Activated B cell treated with CpG ODN at 0.5 μM for 24 hours (primary cell): Measurements from ENCODE around the gene GMPR2. TPM values are rescaled to one million over a fixed set of nuclear protein-coding genes. Genes with fewer than 3 reads are reported as not detected.

Experiments used
- ATAC-seq: fragments of 200-7000 bp; cut with Tn5 transposase; one replicate; pipeline ENCODE4 v1.10.0; 2021; ENCODE audit warnings: low read depth, mild to moderate bottlenecking, moderate library complexity
- CTCF ChIA-PET: fragments of 350-600 bp; sonication (Branson Sonifier 250); formaldehyde crosslinking; loops from one replicate; lab custom pipeline; 2021; ENCODE audit warnings: antibody characterized with exemption; lab: Charles Lee
- POLR2A ChIA-PET: fragments of 350-600 bp; sonication (Branson Sonifier 250); formaldehyde crosslinking; loops from one replicate; lab custom pipeline; 2021; ENCODE audit warnings: antibody characterized with exemption; lab: Charles Lee
- DNase-seq: peaks from one replicate; pipeline ENCODE4 v3.0.0; 2022
- H3K27ac Mint-ChIP-seq: one replicate; pipeline ENCODE4 v1.8.0; 2020; ENCODE audit warnings: mixed read lengths
- H3K27me3 Mint-ChIP-seq: one replicate; pipeline ENCODE4 v1.8.0; 2021; ENCODE audit warnings: mixed read lengths
- H3K36me3 Mint-ChIP-seq: one replicate; pipeline ENCODE4 v1.8.0; 2021; ENCODE audit warnings: low read depth, mixed read lengths
- H3K4me1 Mint-ChIP-seq: one replicate; pipeline ENCODE4 v1.8.0; 2021; ENCODE audit warnings: mixed read lengths
- H3K4me3 Mint-ChIP-seq: one replicate; pipeline ENCODE4 v1.8.0; 2020; ENCODE audit warnings: mild to moderate bottlenecking, mixed read lengths
- H3K9me3 Mint-ChIP-seq: one replicate; pipeline ENCODE4 v1.8.0; 2020; ENCODE audit warnings: mixed read lengths
- intact Hi-C: fragments of 100-400 bp; cut with micrococcal nuclease; formaldehyde crosslinking; loops from one replicate; pipeline ENCODE4 v1.15.1; 2024
- total RNA-seq: library from RNA; stranded (reverse); gene quantifications from 2 replicates; pipeline ENCODE4 v1.2.3, GENCODE V29; 2022
- TF ChIP-seq, protein P1 (sequence below): fragments of 200-600 bp; IDR thresholded peaks from one replicate; pipeline ENCODE4 v1.8.0; 2022; ENCODE audit warnings: antibody characterized with exemption, mild to moderate bottlenecking

Gene GMPR2
- total RNA-seq, 1 donor from 2014 or later: 50.2 TPM

DNA sequence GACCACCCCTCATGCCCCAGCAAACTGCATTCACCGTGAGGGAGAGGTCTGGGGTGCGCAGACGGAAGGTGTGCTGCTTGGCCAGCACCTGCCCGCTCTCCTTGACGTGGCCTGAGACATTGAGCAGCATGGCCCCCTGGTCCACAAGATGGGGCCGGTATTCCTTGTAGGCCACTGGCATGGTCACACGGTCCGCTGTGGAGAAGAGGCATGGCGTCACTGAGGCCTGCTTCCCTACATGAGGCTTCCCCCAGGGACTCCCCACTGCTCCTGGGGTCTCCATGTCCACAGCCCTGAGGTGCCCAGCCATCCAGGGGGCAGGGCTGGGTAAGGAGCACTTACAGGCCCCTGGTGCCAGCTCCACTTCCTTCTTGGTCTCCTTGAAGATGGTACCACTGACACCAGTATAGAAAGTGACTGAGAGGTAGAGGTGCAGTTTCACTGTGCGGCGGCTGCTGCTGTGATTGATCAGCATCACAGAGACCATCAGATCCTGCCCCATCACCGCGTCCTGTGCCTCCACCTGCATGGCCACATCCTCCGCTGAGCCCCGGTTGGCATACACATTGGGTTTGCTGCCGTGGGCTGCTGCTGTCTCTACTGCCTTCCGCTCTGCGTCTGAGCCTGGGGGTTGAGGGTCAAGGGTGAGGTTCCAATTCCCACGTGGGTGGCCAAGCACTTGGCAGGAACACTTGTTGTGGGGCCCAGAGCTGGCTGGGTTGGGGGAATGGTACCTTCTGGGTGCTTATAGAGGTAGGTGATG is 22.1 kb downstream of the GMPR2 start:
- TF ChIP-seq, protein P1, sequence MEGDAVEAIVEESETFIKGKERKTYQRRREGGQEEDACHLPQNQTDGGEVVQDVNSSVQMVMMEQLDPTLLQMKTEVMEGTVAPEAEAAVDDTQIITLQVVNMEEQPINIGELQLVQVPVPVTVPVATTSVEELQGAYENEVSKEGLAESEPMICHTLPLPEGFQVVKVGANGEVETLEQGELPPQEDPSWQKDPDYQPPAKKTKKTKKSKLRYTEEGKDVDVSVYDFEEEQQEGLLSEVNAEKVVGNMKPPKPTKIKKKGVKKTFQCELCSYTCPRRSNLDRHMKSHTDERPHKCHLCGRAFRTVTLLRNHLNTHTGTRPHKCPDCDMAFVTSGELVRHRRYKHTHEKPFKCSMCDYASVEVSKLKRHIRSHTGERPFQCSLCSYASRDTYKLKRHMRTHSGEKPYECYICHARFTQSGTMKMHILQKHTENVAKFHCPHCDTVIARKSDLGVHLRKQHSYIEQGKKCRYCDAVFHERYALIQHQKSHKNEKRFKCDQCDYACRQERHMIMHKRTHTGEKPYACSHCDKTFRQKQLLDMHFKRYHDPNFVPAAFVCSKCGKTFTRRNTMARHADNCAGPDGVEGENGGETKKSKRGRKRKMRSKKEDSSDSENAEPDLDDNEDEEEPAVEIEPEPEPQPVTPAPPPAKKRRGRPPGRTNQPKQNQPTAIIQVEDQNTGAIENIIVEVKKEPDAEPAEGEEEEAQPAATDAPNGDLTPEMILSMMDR: no peak
- POLR2A ChIA-PET: interaction anchor here (0.8 to 1.4 kb wide), 2 partner anchors 13 to 16 kb away, joined by 3 to 5 read pairs; partner anchors contain the start of genes RABGGTA and TINF2
- H3K4me1 Mint-ChIP-seq: no peaks in the 10 kb centered on the region

DNA sequence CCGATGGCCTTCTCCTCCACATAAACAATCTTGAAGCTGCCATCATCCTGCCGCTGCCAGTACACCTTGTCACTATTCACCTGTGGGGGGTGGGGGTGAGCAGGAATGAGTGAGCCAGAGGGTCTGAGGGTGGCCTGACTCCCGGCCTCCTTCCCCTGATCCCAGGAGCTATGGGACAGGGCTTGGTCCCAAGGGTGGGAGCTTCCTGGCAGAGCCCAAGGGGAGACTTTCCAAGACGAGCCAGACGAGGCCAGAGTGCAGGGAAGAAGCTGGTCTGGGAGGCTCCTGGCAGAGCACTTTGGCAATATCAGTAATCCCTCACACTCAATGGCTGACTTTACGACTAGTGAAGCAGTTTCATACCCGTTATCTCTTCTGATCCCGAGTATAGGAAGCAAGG is 22.7 kb downstream of the GMPR2 start:
- Mint-ChIP-seq H3K4me1 (no peaks in the 10 kb centered on the region), H3K9me3 (no peaks in the 10 kb centered on the region), H3K4me3 (no peak overlapping the region), H3K27me3 (no peaks in the 10 kb centered on the region), H3K27ac (no peak overlapping the region), H3K36me3 (peaks cover 32% of the 10 kb centered on the region)
- CTCF ChIA-PET: no interaction called here
- intact Hi-C loops: no loop called here
- no peak for DNase-seq
- no peak for ATAC-seq
- POLR2A ChIA-PET: interaction anchor here (0.8 to 1.4 kb wide), 2 partner anchors 13 to 16 kb away, joined by 3 to 5 read pairs; partner anchors contain the start of genes RABGGTA and TINF2
- TF ChIP-seq, protein P1: no peak

More for the DNA sequence above, 22.1 kb downstream of the GMPR2 start:
- no peak overlapping the region for H3K27ac Mint-ChIP-seq
- CTCF ChIA-PET: no interaction called here
- no peak for ATAC-seq
- no peaks in the 10 kb centered on the region for H3K27me3 Mint-ChIP-seq
- DNase-seq: no peak
- intact Hi-C loops: no loop called here
- no peaks in the 10 kb centered on the region for H3K9me3 Mint-ChIP-seq
- H3K4me3 Mint-ChIP-seq: no peak overlapping the region
- H3K36me3 Mint-ChIP-seq: peaks cover 33% of the 10 kb centered on the region

DNA sequence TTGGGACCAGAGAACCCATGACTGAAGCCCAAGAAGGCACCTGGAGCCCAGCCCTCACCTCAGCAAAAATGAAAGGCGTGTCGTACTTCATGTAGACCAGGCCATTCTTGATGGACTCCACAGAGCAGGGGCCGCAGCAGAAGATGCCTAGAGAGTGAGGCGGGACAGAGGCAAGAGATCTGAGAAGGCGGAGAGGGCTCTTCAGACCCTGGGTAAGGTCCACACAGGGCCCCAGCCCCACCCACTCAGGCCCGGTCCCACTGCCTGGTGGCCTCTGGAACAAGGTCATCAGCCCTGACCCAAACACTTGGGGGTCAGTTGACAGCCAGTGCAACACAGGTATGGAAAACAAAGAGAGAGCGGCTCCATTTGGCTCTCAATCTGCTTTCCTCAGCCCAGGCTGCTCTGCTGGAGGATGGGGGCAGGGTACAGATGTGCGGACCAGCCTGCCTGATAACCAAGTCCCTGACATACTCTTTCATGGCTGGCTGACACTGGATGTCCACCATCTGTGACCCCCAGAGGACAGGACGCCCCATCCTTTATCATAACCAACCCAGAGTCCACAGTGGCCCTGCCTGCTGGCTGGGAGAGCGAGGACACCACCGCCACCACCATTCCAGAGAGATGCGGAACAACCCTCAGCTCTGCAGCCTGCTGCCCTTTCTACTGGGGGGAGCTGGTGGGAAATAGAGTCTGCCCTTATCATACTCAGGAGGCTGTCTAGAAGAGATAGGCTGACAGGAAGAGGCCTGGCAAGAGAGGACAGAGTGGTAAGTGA is 23.4 kb downstream of the GMPR2 start:
- Mint-ChIP-seq H3K27ac (no peak overlapping the region), H3K36me3 (peaks cover 33% of the 10 kb centered on the region), H3K4me1 (no peaks in the 10 kb centered on the region), H3K27me3 (no peaks in the 10 kb centered on the region), H3K4me3 (no peak overlapping the region), H3K9me3 (no peaks in the 10 kb centered on the region)
- TF ChIP-seq, protein P1: no peak
- ChIA-PET POLR2A (interaction anchor here (1.4 kb wide), 1 partner anchor 15 kb away, joined by 5 read pairs; the partner anchor contains the start of gene RABGGTA), CTCF (no interaction called here)
- DNase-seq (no peak), ATAC-seq (no peak)
- intact Hi-C loops: no loop called here

DNA sequence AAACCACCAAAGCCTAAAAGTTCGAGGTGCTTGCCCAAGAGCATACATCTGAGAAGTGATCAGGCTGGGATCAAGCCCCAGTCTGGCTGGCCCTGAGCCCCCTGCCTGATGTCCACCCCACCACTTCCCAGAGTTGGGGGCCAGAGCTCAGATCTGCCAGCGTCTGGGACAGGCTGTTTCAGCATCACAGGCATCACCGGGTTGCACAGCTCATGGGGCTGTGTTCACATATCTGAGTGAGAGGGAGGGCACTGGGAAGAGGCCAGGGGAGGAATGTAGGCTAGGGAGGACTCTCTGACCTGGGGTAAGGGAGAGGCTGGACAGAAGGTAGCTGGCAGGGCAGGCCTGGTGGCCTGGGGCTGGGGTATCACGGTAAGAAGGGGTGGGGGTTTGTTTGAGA is 24.2 kb downstream of the GMPR2 start:
- ChIA-PET CTCF (no interaction called here), POLR2A (no interaction called here)
- Mint-ChIP-seq H3K36me3 (peaks cover 34% of the 10 kb centered on the region), H3K9me3 (no peaks in the 10 kb centered on the region), H3K4me1 (no peaks in the 10 kb centered on the region), H3K27ac (no peak overlapping the region), H3K27me3 (no peaks in the 10 kb centered on the region), H3K4me3 (no peak overlapping the region)
- ATAC-seq (no peak), DNase-seq (no peak)
- intact Hi-C loops: no loop called here
- TF ChIP-seq, protein P1: no peak

DNA sequence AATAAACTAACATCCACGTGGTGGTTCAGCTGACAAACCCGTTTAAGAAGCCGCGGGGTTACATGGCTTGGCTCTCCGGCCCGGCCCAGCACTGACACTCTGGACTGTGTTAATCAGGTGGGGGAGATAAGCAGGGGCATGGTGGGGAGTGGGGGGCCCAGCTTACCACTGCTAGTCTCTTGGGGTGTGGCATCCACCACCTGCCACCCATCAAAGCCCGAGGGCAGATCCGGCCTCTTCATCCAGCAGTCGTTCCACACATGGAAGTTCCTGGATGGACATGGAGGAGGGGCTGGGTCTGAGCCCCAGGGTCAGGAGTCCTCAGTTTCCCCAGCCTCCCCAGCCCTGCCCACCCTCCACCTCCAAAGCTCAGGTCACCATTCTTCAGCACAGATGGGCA is 25.4 kb downstream of the GMPR2 start:
- no peak for ATAC-seq
- Mint-ChIP-seq H3K9me3 (no peaks in the 10 kb centered on the region), H3K4me3 (no peak overlapping the region), H3K36me3 (peaks cover 38% of the 10 kb centered on the region), H3K27me3 (no peaks in the 10 kb centered on the region), H3K27ac (no peak overlapping the region), H3K4me1 (no peaks in the 10 kb centered on the region)
- POLR2A ChIA-PET: interaction anchor here (0.8 kb wide), 1 partner anchor 13 kb away, joined by 3 read pairs; no protein-coding TSS in a partner anchor
- TF ChIP-seq, protein P1: no peak
- intact Hi-C loops: no loop called here
- DNase-seq: no peak
- CTCF ChIA-PET: interaction anchor here (1.5 kb wide), 1 partner anchor 15 kb away, joined by 5 read pairs; the partner anchor contains the start of gene TINF2
